Uterus (tissue), 2 donors: ENCODE measurements around the gene RSKR.

Source experiments
- CTCF ChIP-seq, 4 experiments: fragments of 200-600 bp in 2 of 4; fragments of 450-650 bp in 2 of 4; sonication (generic) in 2 of 4; IDR thresholded peaks; one replicate each; pipeline ENCODE4 v1.5.1; 2016 to 2019; ENCODE audit warnings: antibody characterized with exemption in 4 of 4, mild to moderate bottlenecking in 2 of 4, moderate library complexity in 1 of 4
- POLR2A ChIP-seq, 2 donors: fragments of 450-650 bp; IDR thresholded peaks; one replicate each; pipeline ENCODE4 v1.6.1; 2016; ENCODE audit warnings: antibody characterized with exemption in 2 of 2, mild to moderate bottlenecking in 1 of 2, moderate library complexity in 1 of 2

DNA sequence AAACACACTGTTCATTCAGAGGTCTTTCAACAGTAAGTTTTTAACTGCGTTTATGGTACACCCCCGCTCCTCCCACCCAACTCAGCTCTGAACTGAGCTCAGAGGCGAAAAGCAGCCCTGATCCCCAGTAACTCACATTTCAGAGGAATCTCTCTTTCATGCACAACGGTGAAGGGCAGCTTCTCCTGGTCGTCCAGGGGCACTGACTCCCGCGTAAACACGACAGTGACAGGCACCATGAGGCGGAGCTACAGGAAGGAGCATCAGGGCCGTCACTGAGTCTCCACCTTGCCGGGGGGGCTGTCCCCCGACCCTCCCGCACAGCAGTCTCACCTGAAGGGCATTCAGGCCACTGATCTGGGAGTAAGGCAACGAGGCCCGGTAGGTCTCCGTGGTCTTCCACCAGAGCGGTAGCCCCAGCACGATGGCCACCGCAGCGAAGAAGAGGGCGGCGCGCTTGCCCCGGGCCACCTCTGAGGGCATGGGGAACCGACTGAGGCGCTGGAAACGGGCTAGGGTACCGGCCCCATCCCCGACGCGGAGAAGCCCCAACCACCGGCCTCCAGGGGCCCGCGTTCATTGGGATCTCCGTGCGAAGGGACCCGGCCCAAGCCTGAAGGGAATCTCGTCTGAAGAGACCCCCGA, 43.1 kb downstream of the RSKR start:
- TF ChIP-seq CTCF (IDR thresholded peaks at IDR 0.05) (no peak), POLR2A (IDR thresholded peaks at IDR 0.05) (no peak)
